Measurements from ENCODE around the gene SERINC4. TPM values are rescaled to one million over a fixed set of nuclear protein-coding genes. Genes with fewer than 3 reads are reported as not detected.
A peak's percentile ranks its signal among the peaks of the same experiment; 100 is the strongest.
"Not testable (repeated sequence)": the region's sequence is repeated elsewhere in the genome, so short reads cannot be mapped to it uniquely, and the experiment has no call there.

The SERINC4 gene
- total and polyA plus RNA-seq, 10 of the 15 experiments (the other 5 are each of a cell fraction or from before 2014, with no cell fraction given), result 0.06 to 0.96 (median 0.26) TPM; not detected in 1

GRCh38 chr15:43746903-43747309 lies 53.1 kb downstream of the SERINC4 start:
- FAIRE-seq (peak; percentile 71), ATAC-seq (peak; percentile 67)
- peak overlapping the region; percentile 82 for H3K9ac ChIP-seq (ENCODE audit: control insufficient read depth, insufficient read depth, low read length)
- RAD21 ChIA-PET (ENCODE audit: unreplicated experiment), result interaction anchor here (1.0 to 1.1 kb wide), 2 partner anchors 23 to 41 kb away, joined by 3 to 4 read pairs; no protein-coding TSS in a partner anchor
- H3K9me3 ChIP-seq (replicated peaks; ENCODE audit: control insufficient read depth, insufficient read depth, low read length); H3K27me3 ChIP-seq (replicated peaks in 1 of 2; ENCODE audit: control insufficient read depth in 2 of 2, insufficient read depth in 2 of 2, low read length in 1 of 2); H4K20me1 ChIP-seq (ENCODE audit: control insufficient read depth, insufficient read depth); DNase-seq (ENCODE audit: low read depth, low spot score); in situ Hi-C loops (cut with MboI); BruUV-seq (replicated peaks); CTCF ChIA-PET; H2AFZ ChIP-seq (ENCODE audit: control insufficient read depth, low read depth, low read length); H3K36me3 ChIP-seq (ENCODE audit: control insufficient read depth in 2 of 2, insufficient read depth in 2 of 2, low read length in 1 of 2): not testable (repeated sequence)
- peaks cover 13% of the 10 kb centered on the region for H3K4me1 ChIP-seq (ENCODE audit: control insufficient read depth, insufficient read depth, low read length)
- intact Hi-C loops (cut with micrococcal nuclease; ENCODE audit: unreplicated experiment), result loop anchor here (5.0 kb wide), 1 partner anchor 975 kb away; no protein-coding TSS in a partner anchor
- H3K4me2 ChIP-seq (ENCODE audit: control insufficient read depth, insufficient read depth), result peak overlapping the region; percentile 54
- TF ChIP-seq RELB (IDR thresholded peaks at IDR 0.05; ENCODE audit: low read depth), result 0 out of 2 replicates have a peak, but pooled peaks have one; percentile 33
- TF ChIP-seq USF2 (IDR thresholded peaks at IDR 0.05; ENCODE audit: borderline replicate concordance, low read depth, low read length), result peak; percentile 9; the same call in 1 of the 2 replicates
- TF ChIP-seq POLR2AphosphoS5 (IDR thresholded peaks at IDR 0.05; ENCODE audit: low read length), result 0 out of 2 replicates have a peak, but pooled peaks have one; percentile 9
- 0 out of 2 replicates have a peak, but pooled peaks have one; percentile 26 for TF ChIP-seq YY1 (IDR thresholded peaks at IDR 0.05; ENCODE audit: low read depth, low read length)
- TF ChIP-seq ATF7 (IDR thresholded peaks at IDR 0.05; ENCODE audit: low read depth), result peak; percentile 21; the same call in 1 of the 2 replicates
- peak; percentile 86 for TF ChIP-seq RAD51 (IDR thresholded peaks at IDR 0.05)
- TF ChIP-seq NBN (IDR thresholded peaks at IDR 0.05), result 0 out of 2 replicates have a peak, but pooled peaks have one; percentile 42
- peak; percentile 49; the same call in 1 of the 2 replicates for TF ChIP-seq NFYB (IDR thresholded peaks at IDR 0.05; ENCODE audit: insufficient read depth, low read depth, low read length)
- peak; percentile 70 for TF ChIP-seq MEF2B (IDR thresholded peaks at IDR 0.05; ENCODE audit: partially characterized antibody, poor library complexity, severe bottlenecking)
- peak; percentile 97 for TF ChIP-seq MLLT1 (IDR thresholded peaks at IDR 0.05)
- peak in 1 of 2 experiments; percentile 18; a peak in 1 of 4 replicates for TF ChIP-seq IKZF2 (IDR thresholded peaks at IDR 0.05)
- TF ChIP-seq SPI1 (IDR thresholded peaks at IDR 0.05; ENCODE audit: borderline replicate concordance, insufficient read depth, low read depth, low read length), result peak; percentile 49; the same call in 1 of the 2 replicates
- 0 out of 2 replicates have a peak, but pooled peaks have one; percentile 8 for TF ChIP-seq SIN3A (IDR thresholded peaks at IDR 0.05; ENCODE audit: low read depth, low read length)
- 0% methylated on average over 12 of the region's 12 CpGs for WGBS (ENCODE audit: insufficient coverage, insufficient replicate concordance, low lambda C conversion rate, missing lambda C conversion rate)
- POLR2A ChIA-PET, result interaction anchor here (0.6 to 1.3 kb wide), 2 partner anchors 25 to 63 kb away, joined by 3 to 4 read pairs; no protein-coding TSS in a partner anchor
- SMC1A ChIA-PET (ENCODE audit: uncharacterized antibody, unreplicated experiment), result interaction anchor here (2.2 kb wide), 1 partner anchor 42 kb away, joined by 6 read pairs; no protein-coding TSS in a partner anchor
- H3K4me3 ChIP-seq, result peak overlapping the region; percentile 84
- H3K79me2 ChIP-seq (ENCODE audit: control insufficient read depth, insufficient read depth, low read length), result peaks cover 58% of the 10 kb centered on the region
- peak overlapping the region; percentile 78 for H3K27ac ChIP-seq (ENCODE audit: control insufficient read depth, insufficient read depth)
